HEK293 (cell line): ENCODE results near the gene LVRN.
A peak's percentile ranks its signal among the peaks of the same experiment; 100 is the strongest.

Experiments
- CTCF ChIA-PET: fragments of 350-600 bp; formaldehyde crosslinking; extraction: SDS; loops from one replicate; lab custom pipeline; 2021; ENCODE audit warnings: antibody characterized with exemption; lab: Yijun Ruan, JAX
- POLR2A ChIA-PET: fragments of 300-600 bp; formaldehyde crosslinking; extraction: SDS; loops from one replicate; lab custom pipeline; 2020; ENCODE audit warnings: antibody characterized with exemption, inconsistent platforms; lab: Yijun Ruan, JAX
- H3K27ac ChIP-seq: fragments of 200-500 bp; sonication (Bioruptor generic); 2 replicates; pipeline ENCODE4 v1.5.1; 2014; ENCODE audit warnings: low read depth, low read length, control low read depth, inconsistent platforms; ENCODE audit errors: extremely low read depth
- H3K36me3 ChIP-seq, 2 experiments: fragments of 200-500 bp in 1 of 2; sonication (Bioruptor generic) in 1 of 2; 1 replicate in 1 of 2; 2 replicates in 1 of 2; pipeline ENCODE4 v1.5.1; 2014 to 2017; ENCODE audit warnings: inconsistent platforms in 2 of 2, low read length in 2 of 2; ENCODE audit not compliant: control insufficient read depth in 2 of 2, insufficient read depth in 1 of 2
- H3K4me1 ChIP-seq: fragments of 200-500 bp; sonication (Bioruptor generic); 2 replicates; pipeline ENCODE4 v1.5.1; 2014; ENCODE audit warnings: mild to moderate bottlenecking, low read length, inconsistent platforms; ENCODE audit not compliant: control insufficient read depth, insufficient read depth
- H3K4me3 ChIP-seq: 2 replicates; pipeline ENCODE4 v1.5.1; 2011; ENCODE audit warnings: low read depth, mild to moderate bottlenecking, control low read depth, low read length, moderate library complexity
- H3K9me3 ChIP-seq: fragments of 200-500 bp; sonication (Bioruptor generic); 2 replicates; pipeline ENCODE4 v1.5.1; 2014; ENCODE audit warnings: low read depth, low read length, inconsistent platforms; ENCODE audit not compliant: control insufficient read depth, insufficient read depth
- EGR2 ChIP-seq: fragments of 450-650 bp; formaldehyde crosslinking; IDR thresholded peaks from 2 replicates; pipeline ENCODE4 v1.5.1; 2016; ENCODE audit warnings: low read depth, missing biosample characterization, missing genetic modification characterization
- ELK4 ChIP-seq: IDR thresholded peaks from 2 replicates; pipeline ENCODE4 v1.6.1; 2011; ENCODE audit warnings: mild to moderate bottlenecking, low read depth, low read length, borderline replicate concordance
- GLIS1 ChIP-seq: fragments of 450-650 bp; formaldehyde crosslinking; IDR thresholded peaks from 2 replicates; pipeline ENCODE4 v1.5.1; 2016; ENCODE audit warnings: missing biosample characterization, missing genetic modification characterization
- HOXC10 ChIP-seq: sonication (generic); formaldehyde crosslinking; IDR thresholded peaks from 2 replicates; pipeline ENCODE4 v1.8.1; 2023; ENCODE audit warnings: mild to moderate bottlenecking, missing genetic modification reagents
- KLF10 ChIP-seq: fragments of 450-650 bp; IDR thresholded peaks from 2 replicates; pipeline ENCODE4 v1.5.1; 2018; ENCODE audit warnings: missing biosample characterization, mild to moderate bottlenecking, missing genetic modification characterization
- SETDB1 ChIP-seq: IDR thresholded peaks from one replicate; pipeline ENCODE4 v1.6.1; 2017; ENCODE audit warnings: mild to moderate bottlenecking, low read length, moderate library complexity, mixed read lengths; ENCODE audit not compliant: insufficient read length
- YY2 ChIP-seq: fragments of 450-650 bp; formaldehyde crosslinking; IDR thresholded peaks from 2 replicates; pipeline ENCODE4 v1.5.1; 2016; ENCODE audit warnings: missing biosample characterization, missing genetic modification characterization
- ZBTB21 ChIP-seq: fragments of 450-650 bp; formaldehyde crosslinking; IDR thresholded peaks from 2 replicates; pipeline ENCODE4 v1.5.1; 2017; ENCODE audit warnings: missing biosample characterization, missing genetic modification characterization
- ZFHX2 ChIP-seq: fragments of 450-650 bp; formaldehyde crosslinking; conservative IDR thresholded peaks from 2 replicates; pipeline ENCODE4 v1.5.1; 2016; ENCODE audit warnings: missing biosample characterization, missing genetic modification characterization
- ZNF112 ChIP-seq: fragments of 450-650 bp; formaldehyde crosslinking; IDR thresholded peaks from 2 replicates; pipeline ENCODE4 v1.5.0; 2017; ENCODE audit warnings: missing biosample characterization, missing genetic modification characterization
- ZNF133 ChIP-seq: fragments of 450-650 bp; formaldehyde crosslinking; IDR thresholded peaks from 2 replicates; pipeline ENCODE4 v1.5.1; 2016; ENCODE audit warnings: missing biosample characterization, missing genetic modification characterization
- ZNF146 ChIP-seq: fragments of 450-650 bp; formaldehyde crosslinking; IDR thresholded peaks from 2 replicates; pipeline ENCODE4 v1.5.1; 2016; ENCODE audit warnings: missing biosample characterization, missing genetic modification characterization
- ZNF155 ChIP-seq: fragments of 450-650 bp; formaldehyde crosslinking; IDR thresholded peaks from 2 replicates; pipeline ENCODE4 v1.5.1; 2016; ENCODE audit warnings: missing biosample characterization, missing genetic modification characterization
- ZNF19 ChIP-seq: fragments of 450-650 bp; formaldehyde crosslinking; IDR thresholded peaks from 2 replicates; pipeline ENCODE4; 2016; ENCODE audit warnings: missing biosample characterization, missing genetic modification characterization, low read depth
- ZNF292 ChIP-seq: fragments of 450-650 bp; formaldehyde crosslinking; IDR thresholded peaks from 2 replicates; pipeline ENCODE4 v1.5.1; 2016; ENCODE audit warnings: low read depth, missing biosample characterization, missing genetic modification characterization, borderline replicate concordance
- ZNF354C ChIP-seq: fragments of 450-650 bp; formaldehyde crosslinking; IDR thresholded peaks from 2 replicates; pipeline ENCODE4 v1.5.1; 2016; ENCODE audit warnings: missing biosample characterization, missing genetic modification characterization, low read depth, borderline replicate concordance
- ZNF529 ChIP-seq: fragments of 450-650 bp; formaldehyde crosslinking; IDR thresholded peaks from 2 replicates; pipeline ENCODE4 v1.5.1; 2017; ENCODE audit warnings: missing genetic modification characterization, missing biosample characterization; ENCODE audit not compliant: insufficient replicate concordance
- ZNF544 ChIP-seq: fragments of 450-650 bp; formaldehyde crosslinking; IDR thresholded peaks from 2 replicates; pipeline ENCODE4 v1.5.0; 2017; ENCODE audit warnings: missing biosample characterization, missing genetic modification characterization
- ZNF768 ChIP-seq: fragments of 450-650 bp; formaldehyde crosslinking; IDR thresholded peaks from 2 replicates; pipeline ENCODE4 v1.5.1; 2018; ENCODE audit warnings: missing biosample characterization, mild to moderate bottlenecking, missing genetic modification characterization
- ZNF791 ChIP-seq: fragments of 450-650 bp; formaldehyde crosslinking; IDR thresholded peaks from 2 replicates; pipeline ENCODE4 v1.5.1; 2016; ENCODE audit warnings: missing biosample characterization, missing genetic modification characterization
- ZNF843 ChIP-seq: fragments of 450-650 bp; formaldehyde crosslinking; IDR thresholded peaks from 2 replicates; pipeline ENCODE4 v1.5.1; 2016; ENCODE audit warnings: missing biosample characterization, missing genetic modification characterization
- ZXDB ChIP-seq: fragments of 450-650 bp; formaldehyde crosslinking; IDR thresholded peaks from 2 replicates; pipeline ENCODE4 v1.5.1; 2016; ENCODE audit warnings: missing biosample characterization, missing genetic modification characterization
- TF ChIP-seq, protein P1 (sequence below): fragments of 450-650 bp; formaldehyde crosslinking; IDR thresholded peaks from 2 replicates; pipeline ENCODE4 v1.5.1; 2016; ENCODE audit warnings: missing biosample characterization, missing genetic modification characterization
- TF ChIP-seq, protein P2 (sequence below): fragments of 450-650 bp; formaldehyde crosslinking; IDR thresholded peaks from 2 replicates; pipeline ENCODE4 v1.5.1; 2016; ENCODE audit warnings: missing biosample characterization, missing genetic modification characterization, low read depth

Gene LVRN

GRCh38 chr5:116013207-116013785 is 51.0 kb downstream of the LVRN start:
- Histone ChIP-seq H3K4me3 (no peak overlapping the region), H3K9me3 (no peaks in the 10 kb centered on the region), H3K36me3 (no peaks in the 10 kb centered on the region), H3K27ac (no peak overlapping the region), H3K4me1 (no peaks in the 10 kb centered on the region)
- TF ChIP-seq GLIS1 (tag by site-specific recombination) (no peak), ELK4 (no peak), ZNF791 (tag by site-specific recombination) (no peak), ZBTB21 (tag by site-specific recombination) (no peak), ZNF146 (tag by site-specific recombination) (no peak), EGR2 (tag by site-specific recombination) (peak; percentile 32; the same call in 1 of the 2 replicates), ZNF112 (no peak), KLF10 (tag by site-specific recombination) (no peak), ZFHX2 (tag by site-specific recombination) (peak; percentile 38; the same call in 1 of the 2 replicates), ZNF529 (tag by site-specific recombination) (no peak)
- TF ChIP-seq, protein P1, sequence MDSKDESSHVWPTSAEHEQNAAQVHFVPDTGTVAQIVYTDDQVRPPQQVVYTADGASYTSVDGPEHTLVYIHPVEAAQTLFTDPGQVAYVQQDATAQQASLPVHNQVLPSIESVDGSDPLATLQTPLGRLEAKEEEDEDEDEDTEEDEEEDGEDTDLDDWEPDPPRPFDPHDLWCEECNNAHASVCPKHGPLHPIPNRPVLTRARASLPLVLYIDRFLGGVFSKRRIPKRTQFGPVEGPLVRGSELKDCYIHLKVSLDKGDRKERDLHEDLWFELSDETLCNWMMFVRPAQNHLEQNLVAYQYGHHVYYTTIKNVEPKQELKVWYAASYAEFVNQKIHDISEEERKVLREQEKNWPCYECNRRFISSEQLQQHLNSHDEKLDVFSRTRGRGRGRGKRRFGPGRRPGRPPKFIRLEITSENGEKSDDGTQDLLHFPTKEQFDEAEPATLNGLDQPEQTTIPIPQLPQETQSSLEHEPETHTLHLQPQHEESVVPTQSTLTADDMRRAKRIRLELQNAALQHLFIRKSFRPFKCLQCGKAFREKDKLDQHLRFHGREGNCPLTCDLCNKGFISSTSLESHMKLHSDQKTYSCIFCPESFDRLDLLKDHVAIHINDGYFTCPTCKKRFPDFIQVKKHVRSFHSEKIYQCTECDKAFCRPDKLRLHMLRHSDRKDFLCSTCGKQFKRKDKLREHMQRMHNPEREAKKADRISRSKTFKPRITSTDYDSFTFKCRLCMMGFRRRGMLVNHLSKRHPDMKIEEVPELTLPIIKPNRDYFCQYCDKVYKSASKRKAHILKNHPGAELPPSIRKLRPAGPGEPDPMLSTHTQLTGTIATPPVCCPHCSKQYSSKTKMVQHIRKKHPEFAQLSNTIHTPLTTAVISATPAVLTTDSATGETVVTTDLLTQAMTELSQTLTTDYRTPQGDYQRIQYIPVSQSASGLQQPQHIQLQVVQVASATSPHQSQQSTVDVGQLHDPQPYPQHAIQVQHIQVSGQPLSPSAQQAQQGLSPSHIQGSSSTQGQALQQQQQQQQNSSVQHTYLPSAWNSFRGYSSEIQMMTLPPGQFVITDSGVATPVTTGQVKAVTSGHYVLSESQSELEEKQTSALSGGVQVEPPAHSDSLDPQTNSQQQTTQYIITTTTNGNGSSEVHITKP (tag by site-specific recombination) = no peak
- ChIA-PET POLR2A (no interaction called here), CTCF (no interaction called here)

DNA sequence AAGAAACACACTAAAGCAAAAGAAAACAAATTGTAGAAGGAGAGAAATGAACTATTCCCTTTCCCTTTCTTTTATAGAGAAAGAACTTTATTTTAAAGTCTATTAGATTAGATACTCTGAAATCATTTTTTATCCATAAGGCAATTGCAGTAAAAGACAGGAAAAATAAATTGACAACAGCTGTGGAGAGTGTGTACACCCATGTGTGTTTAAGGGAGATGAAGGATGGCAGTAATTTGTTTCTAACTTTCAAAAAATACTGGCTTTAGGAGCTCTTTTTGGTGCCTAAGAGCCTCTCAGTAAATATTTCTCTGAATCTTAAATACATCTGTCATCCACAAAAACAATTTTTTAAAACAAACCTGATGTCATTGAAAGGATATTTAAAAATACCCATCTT is 51.7 kb downstream of the LVRN start:
- Histone ChIP-seq H3K4me1 (no peaks in the 10 kb centered on the region), H3K4me3 (no peak overlapping the region), H3K27ac (no peak overlapping the region), H3K36me3 (no peaks in the 10 kb centered on the region), H3K9me3 (no peaks in the 10 kb centered on the region)
- CTCF ChIA-PET = no interaction called here
- TF ChIP-seq ZNF354C (tag by site-specific recombination) = no peak
- no peak for TF ChIP-seq ZNF292 (tag by site-specific recombination)
- TF ChIP-seq, protein P2, sequence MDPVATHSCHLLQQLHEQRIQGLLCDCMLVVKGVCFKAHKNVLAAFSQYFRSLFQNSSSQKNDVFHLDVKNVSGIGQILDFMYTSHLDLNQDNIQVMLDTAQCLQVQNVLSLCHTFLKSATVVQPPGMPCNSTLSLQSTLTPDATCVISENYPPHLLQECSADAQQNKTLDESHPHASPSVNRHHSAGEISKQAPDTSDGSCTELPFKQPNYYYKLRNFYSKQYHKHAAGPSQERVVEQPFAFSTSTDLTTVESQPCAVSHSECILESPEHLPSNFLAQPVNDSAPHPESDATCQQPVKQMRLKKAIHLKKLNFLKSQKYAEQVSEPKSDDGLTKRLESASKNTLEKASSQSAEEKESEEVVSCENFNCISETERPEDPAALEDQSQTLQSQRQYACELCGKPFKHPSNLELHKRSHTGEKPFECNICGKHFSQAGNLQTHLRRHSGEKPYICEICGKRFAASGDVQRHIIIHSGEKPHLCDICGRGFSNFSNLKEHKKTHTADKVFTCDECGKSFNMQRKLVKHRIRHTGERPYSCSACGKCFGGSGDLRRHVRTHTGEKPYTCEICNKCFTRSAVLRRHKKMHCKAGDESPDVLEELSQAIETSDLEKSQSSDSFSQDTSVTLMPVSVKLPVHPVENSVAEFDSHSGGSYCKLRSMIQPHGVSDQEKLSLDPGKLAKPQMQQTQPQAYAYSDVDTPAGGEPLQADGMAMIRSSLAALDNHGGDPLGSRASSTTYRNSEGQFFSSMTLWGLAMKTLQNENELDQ (tag by site-specific recombination) = no peak
- no peak for TF ChIP-seq ZNF19 (tag by site-specific recombination)
- TF ChIP-seq YY2 (tag by site-specific recombination) = no peak
- no peak for TF ChIP-seq ZNF843 (tag by site-specific recombination)
- TF ChIP-seq ZNF155 (tag by site-specific recombination) = no peak
- no peak for TF ChIP-seq HOXC10 (CRISPR knock-in tag)
- no peak for TF ChIP-seq ZXDB (tag by site-specific recombination)
- no peak for TF ChIP-seq ZNF544 (tag by site-specific recombination)
- no peak for TF ChIP-seq SETDB1
- no peak for TF ChIP-seq ZNF133 (tag by site-specific recombination)
- no peak for TF ChIP-seq ZNF768 (tag by site-specific recombination)
- POLR2A ChIA-PET = no interaction called here
